Duodenal mucosa (tissue), 2 donors: ENCODE results near the gene TYW1B.
"Not testable (repeated sequence)": the region's sequence is repeated elsewhere in the genome, so short reads cannot be mapped to it uniquely, and the experiment has no call there.

Source experiments
- H3K27ac ChIP-seq: one replicate; pipeline ENCODE4 v1.7.0; 2013; ENCODE audit warnings: low read depth, low read length
- H3K27me3 ChIP-seq, 2 donors: one replicate each; pipeline ENCODE4 v1.7.0; 2013; ENCODE audit warnings: low read length in 2 of 2, control low read depth in 1 of 2; ENCODE audit not compliant: insufficient read depth in 2 of 2, control insufficient read depth in 1 of 2
- H3K36me3 ChIP-seq, 2 donors: one replicate each; pipeline ENCODE4 v1.7.0; 2013; ENCODE audit warnings: low read length in 2 of 2, control low read depth in 1 of 2; ENCODE audit not compliant: insufficient read depth in 2 of 2, control insufficient read depth in 1 of 2
- H3K4me1 ChIP-seq, 2 donors: one replicate each; pipeline ENCODE4 v1.7.0; 2013; ENCODE audit warnings: low read length in 2 of 2, control low read depth in 1 of 2; ENCODE audit not compliant: insufficient read depth in 2 of 2, control insufficient read depth in 1 of 2
- H3K4me3 ChIP-seq, 2 donors: one replicate each; pipeline ENCODE4 v1.7.0; 2013; ENCODE audit warnings: low read length in 2 of 2, low read depth in 1 of 2
- H3K9ac ChIP-seq, 2 donors: one replicate each; pipeline ENCODE4 v1.7.0; 2013; ENCODE audit warnings: low read length in 2 of 2, low read depth in 1 of 2
- H3K9me3 ChIP-seq, 2 donors: one replicate each; pipeline ENCODE4 v1.7.0; 2013; ENCODE audit warnings: low read length in 2 of 2, control low read depth in 1 of 2; ENCODE audit not compliant: control insufficient read depth in 1 of 2

Gene TYW1B

DNA sequence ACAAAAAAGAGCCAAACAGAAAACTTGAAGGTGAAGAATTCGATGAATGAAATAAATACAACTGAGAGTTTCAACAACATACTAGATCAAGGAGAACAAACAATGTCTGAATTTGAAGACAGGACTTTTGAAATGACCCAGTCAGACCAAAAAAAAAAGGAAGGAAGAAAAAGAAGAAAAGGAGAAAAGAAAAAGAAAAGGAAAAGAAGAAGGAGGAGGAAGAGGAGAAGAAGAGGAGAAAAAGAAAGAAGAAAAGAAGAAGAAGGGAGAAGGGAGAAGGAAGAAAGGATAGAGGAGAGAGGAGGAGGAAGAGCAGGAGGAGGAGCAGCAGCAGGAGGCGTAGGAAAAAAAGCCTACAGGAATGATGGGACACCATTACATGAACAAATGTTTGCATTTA is 97.6 kb downstream of the TYW1B start:
- H3K9ac ChIP-seq, H3K4me1 ChIP-seq, H3K27ac ChIP-seq, H3K9me3 ChIP-seq, H3K4me3 ChIP-seq, H3K36me3 ChIP-seq, H3K27me3 ChIP-seq: not testable (repeated sequence)

DNA sequence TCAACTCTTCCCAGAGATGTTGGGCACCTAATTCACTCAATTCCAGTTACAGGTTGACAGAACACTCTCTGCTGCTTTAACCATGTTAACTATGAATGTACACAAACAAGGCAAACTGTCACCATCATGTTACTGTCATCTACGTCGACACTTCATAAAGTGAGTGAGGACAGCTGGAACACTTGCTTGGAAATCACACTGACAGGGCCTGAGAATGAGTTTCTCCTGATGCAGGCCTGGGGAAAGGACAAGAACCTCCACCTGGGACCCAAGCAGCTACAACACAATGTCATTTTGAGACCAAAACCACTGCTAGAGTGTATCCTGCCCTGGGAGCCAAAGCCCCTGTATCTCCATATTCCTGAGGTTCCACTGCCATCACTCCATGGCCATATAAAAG is 98.9 kb downstream of the TYW1B start:
- not testable (repeated sequence) for H3K9ac ChIP-seq, H3K27ac ChIP-seq, H3K4me3 ChIP-seq, H3K36me3 ChIP-seq, H3K4me1 ChIP-seq, H3K9me3 ChIP-seq, H3K27me3 ChIP-seq

DNA sequence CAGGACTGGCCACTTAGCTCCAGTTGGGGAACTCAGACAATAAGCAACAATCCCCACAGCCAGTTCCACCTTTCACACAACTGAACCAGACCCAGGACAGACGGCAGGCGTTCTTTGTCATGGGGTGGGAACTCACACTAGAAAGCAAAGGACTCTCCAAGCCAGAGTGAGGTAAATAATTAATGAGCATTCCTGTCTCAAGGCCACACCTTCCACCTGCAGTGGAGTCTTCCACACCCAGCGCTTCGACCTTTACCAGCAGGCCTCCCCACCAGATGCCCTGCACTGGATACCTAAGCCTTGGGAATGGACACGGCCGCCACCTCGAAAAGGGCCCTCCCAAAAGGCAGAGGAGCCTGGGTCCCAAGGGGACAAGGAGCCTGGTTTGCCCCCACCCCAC is 105.3 kb downstream of the TYW1B start:
- not testable (repeated sequence) for H3K9ac ChIP-seq, H3K4me3 ChIP-seq, H3K27me3 ChIP-seq, H3K9me3 ChIP-seq, H3K27ac ChIP-seq, H3K36me3 ChIP-seq, H3K4me1 ChIP-seq

DNA sequence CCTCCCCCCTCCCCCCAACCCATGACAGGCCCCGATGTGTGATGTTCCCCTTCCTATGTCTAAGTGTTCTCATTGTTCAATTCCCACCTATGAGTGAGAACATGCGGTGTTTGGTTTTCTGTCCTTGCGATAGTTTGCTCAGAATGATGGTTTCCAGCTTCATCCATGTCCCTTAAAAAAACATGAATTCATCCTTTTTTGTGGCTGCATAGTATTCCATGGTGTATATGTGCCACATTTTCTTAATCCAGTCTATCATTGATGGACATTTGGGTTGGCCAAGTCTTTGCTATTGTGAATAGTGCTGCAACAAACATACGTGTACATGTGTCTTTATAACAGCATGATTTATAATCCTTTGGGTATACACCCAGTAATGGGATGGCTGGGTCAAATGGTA is 107.1 kb downstream of the TYW1B start:
- not testable (repeated sequence) for H3K27me3 ChIP-seq, H3K9ac ChIP-seq, H3K27ac ChIP-seq, H3K4me3 ChIP-seq, H3K36me3 ChIP-seq, H3K9me3 ChIP-seq, H3K4me1 ChIP-seq

DNA sequence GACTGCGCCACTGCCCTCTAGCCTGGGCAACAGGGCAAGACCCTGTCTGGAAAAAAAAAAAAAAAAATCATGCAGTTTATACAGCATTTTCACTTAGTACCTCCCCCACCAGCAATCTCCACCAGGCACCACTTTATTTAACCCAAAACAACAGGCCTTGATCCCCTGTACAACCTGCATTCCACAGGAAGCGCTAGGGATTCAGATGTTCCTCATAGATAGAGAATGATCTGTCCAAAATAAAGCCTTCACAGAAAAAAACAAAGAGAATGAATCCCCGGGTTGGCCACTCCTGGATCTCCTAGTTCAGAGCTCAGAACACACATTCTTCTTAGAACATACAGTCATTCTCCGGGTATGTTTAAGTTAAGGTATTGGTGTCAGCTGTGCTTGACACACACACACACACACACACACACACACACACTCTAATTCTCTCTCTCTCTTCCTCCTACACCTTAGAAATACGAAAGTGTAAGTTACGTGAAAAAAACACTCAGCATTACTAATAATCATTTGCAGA is 110.7 kb downstream of the TYW1B start:
- H3K27me3 ChIP-seq, H3K9me3 ChIP-seq, H3K4me1 ChIP-seq, H3K9ac ChIP-seq, H3K36me3 ChIP-seq, H3K27ac ChIP-seq, H3K4me3 ChIP-seq: not testable (repeated sequence)

DNA sequence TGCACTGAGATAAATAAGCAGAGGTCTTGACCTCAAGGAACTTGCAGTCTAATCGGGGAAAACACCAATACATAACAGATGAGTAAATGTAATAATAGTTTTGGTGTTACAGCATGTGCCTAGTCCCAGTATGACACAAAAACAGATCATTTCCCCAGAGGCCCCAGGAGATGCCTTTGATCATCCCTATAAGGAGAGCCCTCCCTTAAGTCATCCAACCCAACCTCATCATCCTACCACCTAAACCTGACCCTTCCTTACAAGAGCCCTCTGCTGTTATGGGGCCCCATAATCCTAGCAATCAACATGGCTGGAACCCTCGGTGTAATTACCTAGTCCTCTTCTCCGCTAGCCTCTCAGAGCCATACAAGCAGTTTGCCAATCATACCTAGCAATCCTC is 116.1 kb downstream of the TYW1B start:
- not testable (repeated sequence) for H3K4me1 ChIP-seq, H3K4me3 ChIP-seq, H3K27me3 ChIP-seq, H3K27ac ChIP-seq, H3K36me3 ChIP-seq, H3K9ac ChIP-seq, H3K9me3 ChIP-seq

DNA sequence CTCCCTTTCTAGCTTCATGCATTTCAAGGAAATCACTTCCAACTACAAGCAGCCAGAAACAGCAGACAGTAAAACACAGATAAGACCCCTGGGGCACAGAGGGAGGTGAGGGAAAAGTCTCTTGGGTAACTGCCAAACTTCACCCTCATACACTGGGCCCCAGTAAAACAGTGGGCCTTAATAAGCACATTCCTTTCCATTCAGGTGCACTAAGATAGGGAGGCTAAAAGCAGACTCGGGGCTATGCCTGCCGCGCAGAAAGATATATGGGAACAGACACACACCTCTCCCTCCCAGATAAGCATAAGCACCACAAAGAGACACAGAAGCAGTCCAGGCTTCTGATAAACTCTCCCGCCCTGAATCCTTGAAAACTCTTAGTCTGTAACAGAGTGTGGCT is 117.0 kb downstream of the TYW1B start:
- no peak overlapping the region for H3K9ac ChIP-seq
- H3K4me3 ChIP-seq = no peak overlapping the region
- no peaks in the 10 kb centered on the region for H3K9me3 ChIP-seq
- H3K27me3 ChIP-seq = no peaks in the 10 kb centered on the region
- no peak overlapping the region for H3K27ac ChIP-seq
- H3K4me1 ChIP-seq = no peaks in the 10 kb centered on the region
- peaks cover 0 to 2% of the 10 kb centered on the region in 2 donors for H3K36me3 ChIP-seq

DNA sequence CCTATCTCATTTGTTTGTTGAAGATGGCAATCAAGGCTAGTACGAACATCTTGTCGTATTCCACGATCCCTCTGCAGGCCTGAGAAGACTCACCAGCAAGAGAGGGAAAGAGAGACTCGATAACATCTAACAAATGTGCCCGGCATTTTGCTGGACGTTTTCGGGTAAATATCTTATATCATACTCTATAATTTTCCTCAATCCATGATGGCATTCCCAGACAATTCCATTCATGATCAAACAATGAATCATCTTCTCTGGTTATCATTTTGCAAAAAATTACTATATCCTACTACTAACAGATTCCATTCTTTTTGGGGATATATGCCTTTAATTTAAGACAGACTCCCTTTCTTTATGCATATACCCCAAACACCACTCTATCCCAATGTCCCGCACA is 118.1 kb downstream of the TYW1B start:
- Histone ChIP-seq H3K4me1 (no peaks in the 10 kb centered on the region), H3K27ac (no peak overlapping the region), H3K4me3 (no peak overlapping the region), H3K27me3 (no peaks in the 10 kb centered on the region), H3K36me3 (peaks cover 0 to 2% of the 10 kb centered on the region in 2 donors), H3K9ac (no peak overlapping the region), H3K9me3 (no peaks in the 10 kb centered on the region)

DNA sequence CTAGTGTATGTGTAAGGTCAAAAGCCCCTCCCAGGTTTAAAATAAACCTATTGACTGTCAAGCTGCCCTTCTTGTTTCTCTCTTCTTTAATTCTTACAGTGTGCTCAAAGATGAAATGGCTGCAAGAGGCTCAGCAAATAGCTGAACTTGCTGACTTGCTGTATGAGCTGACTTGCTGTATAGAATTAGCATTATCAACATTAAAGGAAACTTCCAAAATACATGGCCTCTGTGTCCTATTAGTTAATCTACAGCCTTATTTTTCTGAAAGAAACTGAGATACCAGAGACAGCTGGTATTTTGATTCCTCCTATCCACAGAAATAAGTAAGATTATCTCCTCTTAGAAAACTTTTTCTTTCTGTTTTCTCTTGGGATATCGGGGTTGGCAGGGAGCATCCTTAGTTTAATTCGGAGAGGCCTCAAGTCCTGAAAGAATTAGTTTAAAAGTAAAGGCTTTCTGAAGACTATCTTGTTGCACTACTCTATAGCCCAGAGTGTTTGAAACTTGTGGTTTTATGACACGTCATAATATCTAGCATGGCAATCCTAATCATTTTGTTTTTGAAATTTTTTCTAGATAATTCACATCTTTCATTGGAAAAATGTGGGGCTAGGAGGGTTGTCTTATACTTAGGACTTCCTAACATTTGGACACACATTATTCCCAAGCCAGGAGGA is 119.5 kb downstream of the TYW1B start:
- not testable (repeated sequence) for H3K9me3 ChIP-seq, H3K4me3 ChIP-seq, H3K27ac ChIP-seq, H3K9ac ChIP-seq, H3K27me3 ChIP-seq, H3K4me1 ChIP-seq, H3K36me3 ChIP-seq

DNA sequence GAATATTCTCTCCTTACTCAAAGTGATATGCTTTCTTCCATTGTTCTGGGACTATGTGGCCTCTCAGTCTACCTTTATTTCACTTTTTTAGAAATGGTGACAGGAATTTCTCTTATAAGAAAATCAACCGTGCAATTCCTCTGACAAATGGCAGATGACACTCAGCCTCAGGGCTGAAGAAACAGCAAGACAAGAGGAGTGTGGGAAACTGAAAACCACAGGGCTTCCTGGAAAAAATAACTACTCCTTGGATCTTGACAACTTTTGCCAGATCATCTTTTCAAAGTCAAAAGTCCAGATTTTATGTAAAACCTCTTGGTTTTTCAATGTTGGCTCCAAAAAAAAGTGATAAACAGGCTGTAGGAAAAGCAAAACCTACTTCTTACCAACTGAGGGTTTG is 121.5 kb downstream of the TYW1B start:
- Histone ChIP-seq H3K4me1 (no peaks in the 10 kb centered on the region), H3K27ac (no peak overlapping the region), H3K9ac (no peak overlapping the region), H3K9me3 (no peaks in the 10 kb centered on the region), H3K27me3 (no peaks in the 10 kb centered on the region), H3K4me3 (no peak overlapping the region), H3K36me3 (no peaks in the 10 kb centered on the region)

DNA sequence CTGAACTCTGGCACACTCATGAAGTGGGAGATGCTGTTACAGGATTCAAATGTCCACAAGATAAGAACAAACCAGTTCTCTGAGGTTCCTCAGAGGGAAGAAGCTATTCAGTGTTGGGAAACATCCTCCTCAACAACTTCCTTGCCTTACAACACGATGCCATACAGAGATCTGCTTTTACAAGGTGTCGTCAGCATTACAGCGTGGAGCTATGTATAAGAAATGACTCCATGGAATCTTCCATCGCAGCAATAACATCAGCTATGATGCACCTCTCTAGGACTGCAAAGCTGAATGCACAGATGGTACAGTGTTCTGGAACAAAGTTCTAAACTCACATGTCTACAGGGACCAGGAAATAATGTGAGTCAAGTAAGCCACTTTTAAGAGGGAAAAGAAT is 122.3 kb downstream of the TYW1B start:
- not testable (repeated sequence) for H3K27me3 ChIP-seq, H3K4me3 ChIP-seq, H3K9ac ChIP-seq, H3K4me1 ChIP-seq, H3K9me3 ChIP-seq, H3K27ac ChIP-seq, H3K36me3 ChIP-seq
